ENCODE data around the gene IFT27.
"Not testable (repeated sequence)": the region's sequence is repeated elsewhere in the genome, so short reads cannot be mapped to it uniquely, and the experiment has no call there.

Gene IFT27

DNA sequence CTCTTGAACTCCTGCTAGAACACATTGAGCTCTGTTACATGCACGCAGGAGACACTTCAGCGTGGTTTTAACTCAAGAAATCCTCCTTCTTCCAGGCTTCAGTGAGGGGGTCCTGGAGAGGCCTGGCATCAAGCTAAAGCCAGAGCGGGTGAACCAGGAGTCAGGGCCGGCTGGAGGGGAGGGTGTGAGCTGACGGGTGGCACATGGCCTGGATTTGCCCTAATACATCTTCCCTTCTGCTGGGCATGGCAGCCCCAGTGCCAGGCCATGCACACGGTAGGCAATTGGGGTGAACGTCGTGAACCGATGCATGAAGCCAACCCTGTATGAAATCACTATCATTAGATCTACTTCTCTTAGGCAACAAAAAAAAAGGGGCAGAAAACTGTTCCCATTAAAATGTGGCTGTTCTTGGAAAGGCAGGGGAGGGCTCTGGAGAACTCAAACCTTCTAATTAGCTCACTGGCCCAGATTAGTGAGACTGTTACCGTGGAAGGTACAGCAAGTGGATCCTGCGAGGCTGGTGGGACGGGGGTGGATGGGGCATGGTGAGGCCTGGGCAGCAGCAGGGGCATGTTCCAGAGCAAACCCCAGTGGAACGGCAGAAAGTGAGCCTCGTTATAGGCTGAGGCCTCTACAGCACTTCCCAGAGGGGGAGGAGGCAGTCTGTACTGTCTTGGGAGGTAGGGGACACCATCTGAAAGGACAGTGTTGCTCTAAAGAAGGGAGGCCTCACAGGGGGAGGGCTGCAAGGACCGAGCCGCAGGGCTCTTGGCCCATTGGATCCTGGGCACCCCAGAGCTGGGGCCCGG is 10.6 kb downstream of the IFT27 start:
- DNase-seq (ENCODE audit: low read depth), result no peak

DNA sequence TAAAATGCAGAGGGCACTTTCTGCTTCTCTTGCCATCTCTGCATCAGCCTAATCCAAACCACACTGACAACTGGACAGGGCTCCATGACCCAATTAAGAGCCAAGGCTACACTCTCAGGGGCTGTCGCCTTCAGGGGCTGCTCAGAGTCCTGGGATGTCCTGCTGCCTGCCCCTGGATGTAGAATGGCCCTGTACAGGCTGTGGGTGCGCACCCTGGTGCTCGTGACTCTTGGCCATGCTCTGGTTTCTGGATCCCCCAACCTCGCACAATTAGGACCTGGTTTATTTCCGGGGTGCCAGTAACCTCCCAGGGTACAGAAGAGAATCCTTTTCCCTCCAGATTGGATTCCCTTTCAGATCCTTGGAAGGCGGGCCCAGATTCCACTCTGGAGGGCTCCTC is 11.3 kb downstream of the IFT27 start:
- no peak for DNase-seq (ENCODE audit: low read depth)

DNA sequence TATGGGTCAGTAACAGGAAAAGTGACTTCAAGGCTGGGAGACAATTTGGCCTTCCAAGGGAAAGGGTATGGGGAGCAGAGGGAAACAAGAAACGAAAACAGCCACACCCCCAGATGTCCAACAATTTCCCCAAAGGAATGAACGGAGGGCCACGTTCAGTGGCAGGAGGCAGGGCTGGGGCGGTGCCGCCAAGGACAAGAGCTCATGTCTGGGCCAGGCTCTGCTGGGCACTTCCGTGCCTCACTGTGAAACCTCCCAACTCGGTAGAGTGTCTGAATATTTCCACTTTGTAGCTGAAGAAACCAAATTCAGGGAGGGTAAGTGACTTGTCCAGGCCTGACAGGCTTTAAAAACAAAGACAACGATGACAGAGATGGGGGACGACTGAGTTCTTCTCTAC is 11.9 kb downstream of the IFT27 start:
- no peak for DNase-seq (ENCODE audit: low read depth)

DNA sequence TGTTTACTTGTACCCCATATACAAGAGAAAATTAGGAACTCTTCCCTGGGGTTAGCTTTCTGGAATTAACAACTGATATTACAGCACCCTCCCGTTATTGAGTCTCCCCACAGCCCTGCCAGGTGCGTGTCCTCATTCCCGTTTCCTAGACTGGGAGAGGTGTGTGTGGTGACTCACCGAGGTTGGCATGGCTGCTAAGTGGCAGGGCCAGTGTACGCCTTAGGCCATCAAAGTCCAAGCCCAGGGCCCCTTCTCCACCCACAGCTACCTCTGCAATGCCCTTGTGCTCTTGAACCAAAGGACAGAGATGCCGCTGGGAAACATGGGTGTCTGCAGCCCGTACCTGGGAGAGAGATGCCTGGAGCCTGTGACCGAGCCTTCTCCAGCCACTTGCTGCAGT is 12.3 kb downstream of the IFT27 start:
- no peak for DNase-seq (ENCODE audit: low read depth)

DNA sequence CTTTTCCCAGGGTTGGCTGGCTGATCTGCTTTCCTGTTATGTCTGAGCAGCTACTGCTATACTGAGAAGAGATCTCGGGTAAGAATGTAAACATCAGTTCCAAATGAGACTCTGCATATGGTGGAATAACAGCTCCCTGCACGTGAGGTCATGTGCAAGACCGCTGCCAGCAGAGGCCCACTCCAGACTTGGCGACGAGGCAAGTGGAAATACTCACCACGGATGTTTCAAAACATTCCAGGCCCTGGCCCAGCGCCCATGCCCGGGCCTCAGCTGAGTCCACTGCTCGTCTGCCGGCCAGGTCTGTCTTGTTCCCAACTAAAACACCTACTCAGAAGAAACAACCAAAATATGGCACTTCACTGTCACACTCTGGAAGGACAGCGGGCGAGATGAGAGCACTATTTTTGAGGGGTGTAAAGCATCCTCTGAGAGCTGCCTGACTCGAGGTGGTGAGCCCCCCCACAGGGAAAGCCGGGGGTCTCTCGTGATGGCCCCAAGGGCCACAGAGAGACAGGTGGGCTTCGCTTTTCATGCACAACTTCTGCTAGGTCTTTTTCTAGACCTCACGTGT is 13.1 kb downstream of the IFT27 start:
- peak; percentile 84 for DNase-seq (ENCODE audit: low read depth)

DNA sequence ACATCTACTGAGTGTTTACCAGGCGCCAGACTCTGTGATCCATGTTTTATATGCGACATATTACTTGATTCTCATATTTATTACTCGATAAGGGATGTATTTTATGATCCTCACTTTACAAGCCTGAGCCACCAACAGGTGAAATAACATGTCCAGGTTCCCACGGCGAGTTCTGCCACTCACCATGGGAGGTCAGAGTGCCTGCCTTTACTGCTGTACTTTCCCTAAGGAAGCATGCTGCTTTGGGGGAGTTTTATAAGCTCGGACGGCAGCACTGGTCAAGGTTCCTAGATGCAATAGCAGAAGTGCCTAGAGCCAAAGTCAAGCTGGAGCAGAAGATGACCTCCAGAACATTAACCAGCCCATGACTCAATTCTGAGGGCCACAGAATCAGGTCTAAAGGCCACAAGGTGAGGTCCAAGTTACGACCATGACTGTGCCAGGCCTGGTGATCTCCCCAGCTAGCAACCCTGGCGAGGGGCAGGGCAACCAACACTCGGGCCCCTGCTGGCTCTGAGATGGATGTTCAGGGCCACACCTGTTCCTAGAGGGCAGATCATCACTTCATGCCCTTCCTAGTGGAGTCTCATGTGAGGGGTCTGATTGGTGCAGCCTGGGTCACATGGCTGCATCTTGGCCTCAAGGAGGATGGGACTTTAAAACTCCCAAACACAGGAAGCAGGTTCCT is 14.2 kb downstream of the IFT27 start:
- DNase-seq (ENCODE audit: low read depth), result no peak

DNA sequence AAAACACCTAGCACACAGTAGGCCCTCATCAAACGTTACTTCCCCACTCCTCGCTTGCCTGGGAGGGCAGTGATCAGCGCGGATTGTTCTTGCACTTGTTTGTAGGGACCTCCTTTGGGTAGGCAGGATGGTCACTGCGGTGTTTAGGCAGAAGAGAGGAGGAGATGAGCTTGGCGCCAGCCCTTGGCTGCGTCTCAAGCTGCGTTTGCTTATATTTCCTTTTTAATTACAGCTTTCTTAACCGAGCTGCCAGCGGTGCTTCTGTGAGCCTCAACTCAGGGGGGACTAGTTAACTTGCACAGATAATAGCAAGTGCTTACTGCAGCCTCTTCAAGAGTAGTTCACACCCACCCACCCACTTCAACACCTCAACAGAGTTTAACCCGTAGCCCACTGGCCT is 15.1 kb downstream of the IFT27 start:
- no peak for DNase-seq (ENCODE audit: low read depth)

DNA sequence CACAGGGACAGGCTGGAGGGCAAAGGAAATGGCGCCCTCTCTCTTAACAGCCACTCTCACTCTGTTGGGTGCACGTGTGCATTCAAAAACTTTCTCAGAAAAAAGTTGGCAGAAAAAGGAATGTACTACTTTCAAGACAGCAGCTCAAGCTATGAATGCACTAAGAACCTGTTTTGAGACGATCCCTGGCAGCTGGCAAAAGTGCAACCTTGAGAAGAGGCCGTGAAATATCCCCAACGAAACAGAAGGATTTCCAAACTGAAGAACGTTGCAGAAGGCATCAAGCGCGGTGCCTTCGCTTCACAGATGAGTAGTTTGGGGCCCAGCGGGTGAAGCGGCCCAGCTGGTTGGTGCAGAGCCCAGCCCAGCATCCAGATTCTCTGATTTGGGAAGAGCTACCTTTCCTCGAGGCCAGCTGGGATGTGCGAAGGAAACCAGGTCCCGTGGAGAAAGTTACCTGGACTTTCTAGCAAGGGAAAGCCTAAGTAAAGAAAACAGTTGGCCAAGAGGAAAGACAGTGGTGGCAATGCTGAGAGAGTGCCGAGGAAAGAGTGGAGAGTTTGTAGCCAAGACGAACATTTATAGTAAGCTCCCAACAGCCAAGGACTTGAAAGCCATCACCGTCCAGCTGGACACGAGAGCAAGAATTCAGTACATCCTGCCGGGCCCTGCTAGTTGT is 16.3 kb downstream of the IFT27 start:
- no peak for DNase-seq (ENCODE audit: low read depth)

DNA sequence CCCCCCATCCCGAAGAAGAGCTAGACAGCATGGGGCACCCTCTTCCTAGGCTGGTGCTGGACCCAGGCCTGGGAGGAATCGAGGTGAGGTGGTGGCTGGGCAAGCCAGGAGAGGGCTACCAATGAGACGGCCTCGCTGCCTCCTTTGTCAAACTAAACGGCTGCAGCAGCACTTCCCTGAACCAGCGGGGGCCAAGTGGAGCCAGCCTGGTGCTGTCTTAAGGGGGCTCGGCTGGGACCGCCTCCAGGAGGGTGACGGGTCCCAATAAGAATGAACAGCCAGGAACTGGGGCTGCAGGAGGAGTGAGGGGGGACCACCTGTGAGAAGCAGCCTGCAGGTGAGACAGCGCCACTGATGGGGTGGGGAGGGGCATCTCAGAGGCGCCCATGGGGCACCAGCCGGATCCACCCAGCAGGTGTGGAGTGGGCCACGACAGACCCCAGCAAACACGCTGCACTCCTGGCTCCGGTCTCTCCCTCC is 17.1 kb downstream of the IFT27 start:
- DNase-seq (ENCODE audit: low read depth), result no peak

DNA sequence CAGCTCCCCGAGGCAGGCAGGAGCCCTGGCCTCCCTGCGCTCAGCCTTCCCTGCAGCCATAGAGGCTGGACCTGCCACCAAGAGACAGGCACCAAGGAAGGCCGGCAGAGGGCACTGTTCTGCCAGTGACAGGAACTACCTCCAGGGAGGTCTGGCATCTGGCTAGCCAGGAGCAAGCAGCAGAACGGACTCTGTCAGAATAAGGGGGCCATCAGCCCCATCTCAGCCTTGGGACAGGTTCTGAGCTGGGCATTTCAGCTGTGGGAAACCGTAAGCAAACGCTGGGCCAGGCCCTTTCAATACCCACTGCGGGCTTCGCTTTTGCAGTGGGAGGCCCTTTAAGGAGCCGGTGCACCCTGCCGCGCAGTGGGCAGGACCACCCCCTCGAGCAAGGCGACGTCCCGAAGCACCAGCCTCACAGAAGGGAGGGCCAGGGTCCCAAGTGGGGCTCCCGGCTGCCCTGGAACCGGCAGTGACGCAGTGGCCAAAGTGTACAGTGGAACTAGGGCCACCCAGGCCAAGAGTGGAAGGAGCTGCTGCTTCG is 18.2 kb downstream of the IFT27 start:
- DNase-seq (ENCODE audit: low read depth), result peak; percentile 60

DNA sequence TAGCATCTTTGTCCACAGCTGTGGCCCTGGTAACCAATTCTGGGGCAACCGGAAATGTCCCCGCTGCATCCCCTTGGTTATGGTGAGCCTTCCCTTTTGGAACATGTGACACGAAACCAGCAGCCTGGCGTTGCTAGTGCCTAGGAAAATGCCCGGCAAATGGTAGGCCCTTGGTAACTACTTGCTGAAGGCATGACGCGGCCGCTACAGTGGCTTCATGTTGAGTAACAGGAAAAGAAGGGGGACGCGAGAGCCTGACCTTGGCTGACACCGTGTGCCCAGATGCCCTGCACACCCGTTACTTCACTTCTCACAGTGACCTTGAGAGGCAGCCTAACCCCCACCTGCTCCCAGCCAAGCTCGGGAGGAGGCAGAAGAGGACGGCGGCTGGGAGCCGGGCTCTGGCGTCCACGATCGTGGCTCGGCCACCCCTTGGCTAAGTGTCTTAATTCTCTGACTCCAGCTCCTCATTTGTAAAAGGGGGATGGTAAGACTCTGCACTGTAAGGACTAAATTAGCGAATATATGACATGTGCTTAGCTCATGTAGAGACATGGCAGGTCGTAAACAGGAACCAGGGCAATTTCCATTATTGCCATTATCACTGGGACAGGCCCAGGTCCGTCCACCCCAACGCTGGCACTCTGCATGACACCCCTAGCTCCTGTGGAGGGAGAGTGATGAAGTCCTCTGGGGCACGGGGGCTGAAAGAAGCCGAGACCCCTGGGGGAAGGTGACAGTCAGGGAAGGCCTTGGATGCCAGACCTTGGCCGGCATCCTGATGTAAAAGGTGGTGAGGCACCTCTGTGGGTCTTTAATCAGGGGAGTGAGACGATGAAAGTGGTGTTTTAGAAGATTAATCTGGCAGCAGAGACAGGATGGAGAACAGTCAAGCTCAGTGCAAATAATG is 18.9 kb downstream of the IFT27 start:
- no peak for DNase-seq (ENCODE audit: low read depth)

DNA sequence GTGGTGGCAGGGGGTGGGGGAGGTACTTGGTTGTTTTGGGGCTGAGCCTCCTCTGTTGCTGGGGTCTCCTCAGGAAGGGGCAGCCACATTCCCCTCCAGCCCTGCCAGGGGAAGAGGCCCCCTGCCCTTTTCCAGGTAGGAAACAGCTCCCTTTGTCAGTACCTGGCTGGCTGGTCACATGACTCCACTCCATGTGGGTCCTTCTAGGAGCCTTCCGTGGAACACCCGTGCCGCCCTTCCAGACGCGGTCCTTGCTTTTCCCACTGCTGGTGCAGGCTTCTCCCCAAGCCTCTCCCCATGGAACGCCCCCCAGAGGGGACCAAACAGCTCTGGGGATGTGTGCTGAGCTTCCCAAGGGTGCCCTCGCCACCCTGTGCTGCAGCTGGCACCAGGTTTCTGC is 19.9 kb downstream of the IFT27 start:
- no peak for DNase-seq (ENCODE audit: low read depth)

DNA sequence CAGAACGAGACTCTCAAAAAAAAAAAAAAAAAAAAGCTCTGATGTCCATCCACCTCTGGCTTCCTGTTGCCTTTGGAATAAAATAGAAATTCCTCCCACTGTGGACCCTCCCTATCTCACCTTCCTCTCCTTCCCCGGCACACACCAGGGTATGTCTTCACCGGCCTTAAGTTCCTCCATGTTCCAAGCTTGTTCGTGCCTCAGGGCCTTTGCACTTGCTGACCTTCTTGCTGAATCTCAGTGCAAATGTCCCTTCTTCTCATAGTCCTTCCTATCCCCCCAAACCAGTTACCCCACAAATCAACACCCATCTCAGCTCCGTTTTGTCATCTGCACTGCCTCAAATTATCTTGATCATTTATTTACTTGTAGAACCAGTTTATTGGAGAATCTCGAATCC is 20.6 kb downstream of the IFT27 start:
- DNase-seq (ENCODE audit: low read depth), result no peak

DNA sequence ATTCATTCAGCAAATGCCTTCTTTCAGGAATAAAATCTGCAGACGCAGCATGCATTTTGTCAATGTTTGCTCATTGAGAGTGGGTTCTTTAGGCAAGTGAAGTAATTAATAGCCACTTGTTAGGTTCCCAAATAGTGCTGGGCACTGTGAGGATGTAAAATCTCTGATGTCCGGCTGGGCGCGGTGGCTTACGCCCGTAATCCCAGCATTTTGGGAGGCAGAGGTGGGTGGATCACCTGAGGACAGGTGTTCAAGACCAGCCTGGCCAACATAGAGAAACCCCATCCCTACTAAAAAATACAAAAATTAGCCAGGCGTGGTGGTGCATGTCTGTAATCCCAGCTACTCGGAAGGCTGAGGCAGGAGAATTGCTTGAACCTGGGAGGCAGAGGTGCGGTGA is 21.0 kb downstream of the IFT27 start:
- DNase-seq (ENCODE audit: low read depth), result not testable (repeated sequence)

DNA sequence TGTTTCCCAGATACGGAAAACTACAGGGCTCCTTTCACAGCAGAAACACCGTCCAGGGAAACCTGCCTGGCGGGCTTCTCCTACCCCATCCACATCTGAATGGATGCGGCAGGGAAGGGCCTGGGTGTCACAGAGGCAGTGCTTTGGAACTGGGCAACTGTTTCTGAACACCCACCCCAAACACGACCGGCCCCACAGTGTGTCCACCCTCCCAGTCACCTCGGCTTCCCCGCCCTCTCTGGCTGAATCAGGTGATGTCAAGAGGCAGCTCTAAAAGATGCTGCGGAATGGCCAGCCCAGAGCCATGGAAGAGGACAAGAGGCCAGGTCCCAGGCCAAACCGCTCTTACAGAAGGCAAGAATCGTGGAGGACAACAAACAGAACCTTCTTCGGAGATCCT is 22.0 kb downstream of the IFT27 start:
- no peak for DNase-seq (ENCODE audit: low read depth)

DNA sequence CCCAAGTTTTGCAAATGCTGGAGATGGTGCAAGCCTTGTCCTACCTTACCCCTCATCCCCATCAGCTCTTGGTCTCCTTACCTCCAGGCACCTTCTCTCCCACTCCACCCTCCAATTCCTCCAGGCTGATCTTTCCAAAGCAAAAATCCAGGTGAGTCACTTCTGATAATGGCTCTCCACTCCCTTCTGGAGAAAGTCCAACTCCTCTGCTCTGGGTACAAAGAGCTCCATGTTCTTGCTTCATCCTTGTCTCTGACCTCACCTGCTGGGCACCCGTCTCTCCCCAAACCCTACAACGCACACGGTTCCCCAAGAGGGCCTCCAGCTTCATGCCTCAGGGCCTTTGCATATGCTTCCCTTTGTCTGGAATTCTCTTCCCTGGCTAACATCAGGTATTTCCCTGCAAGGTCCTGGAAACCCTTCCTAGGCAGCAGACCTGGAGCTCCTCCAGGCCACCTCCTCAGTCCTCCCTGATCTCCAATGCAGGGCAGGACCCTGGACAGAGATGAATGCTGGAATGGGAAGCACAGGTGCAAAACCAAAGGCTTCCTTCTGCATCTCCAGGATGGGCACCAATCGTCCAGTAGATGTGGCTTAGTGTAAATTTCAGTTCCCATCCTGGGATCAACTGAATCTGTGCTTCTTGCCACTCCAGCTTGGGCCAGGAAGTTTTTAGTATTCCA is 22.7 kb downstream of the IFT27 start:
- no peak for DNase-seq (ENCODE audit: low read depth)

DNA sequence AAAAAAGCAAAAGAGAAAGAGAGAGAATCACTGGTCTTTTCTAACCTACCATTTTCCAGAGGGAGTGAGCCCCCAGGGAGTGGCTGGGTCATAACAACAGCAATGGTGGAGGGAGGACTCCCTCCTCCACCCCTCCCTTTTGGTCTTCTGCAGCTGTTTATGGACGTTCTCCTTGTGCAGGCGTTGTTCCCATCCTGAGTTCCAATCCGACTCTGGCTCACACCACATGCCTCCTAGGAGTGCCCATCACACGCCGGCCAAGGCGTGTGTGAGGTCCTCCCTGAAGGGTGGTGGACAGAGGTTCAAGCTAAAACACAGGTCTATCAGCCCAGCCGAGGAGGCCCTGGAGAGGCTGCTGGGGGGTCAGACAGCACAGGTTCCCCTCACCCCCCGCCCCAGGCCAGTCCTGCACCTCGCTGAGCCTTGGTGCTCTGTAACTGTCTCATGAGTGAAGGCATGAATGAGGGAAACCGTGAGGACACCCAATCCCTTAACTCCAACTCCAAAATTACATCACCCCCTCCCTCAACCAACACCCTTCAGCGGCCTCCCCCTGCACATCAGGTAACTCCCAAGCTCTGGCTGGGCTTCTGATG is 29.4 kb downstream of the IFT27 start:
- no peak for DNase-seq (ENCODE audit: low read depth)

DNA sequence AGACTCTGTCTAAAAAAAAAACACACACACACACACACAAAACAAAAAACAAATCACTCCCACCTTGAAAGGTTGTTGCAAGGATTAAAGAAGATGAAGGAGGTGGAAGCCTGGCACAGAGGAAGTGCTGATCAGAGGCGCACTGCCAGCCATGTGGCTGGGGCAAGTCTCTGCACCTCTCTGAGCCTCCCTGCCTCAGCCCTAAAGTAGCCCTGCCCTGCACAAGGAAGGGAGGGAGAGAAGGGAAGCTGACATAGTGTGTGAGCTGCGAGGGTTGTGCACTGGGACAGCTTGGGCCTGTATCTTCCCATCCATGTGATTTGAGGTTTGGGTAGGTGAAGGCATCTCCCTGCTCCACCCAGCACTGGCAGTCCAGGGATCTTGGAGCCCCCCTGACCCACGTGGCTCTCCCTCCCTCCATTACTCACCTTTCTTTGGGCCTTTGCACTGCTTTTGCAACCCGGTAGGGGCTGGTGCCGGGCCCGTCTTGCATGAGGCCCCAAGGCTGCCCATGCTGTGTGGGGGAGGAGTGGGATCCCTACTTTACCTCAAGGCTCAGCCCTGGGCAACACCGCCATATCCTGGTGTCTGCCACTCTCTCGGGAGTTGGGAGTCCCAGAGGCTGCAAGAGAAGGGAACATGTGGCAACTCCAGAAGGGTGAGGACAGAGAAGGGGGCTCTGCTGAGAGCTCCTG is 30.5 kb downstream of the IFT27 start:
- DNase-seq (ENCODE audit: low read depth), result no peak

DNA sequence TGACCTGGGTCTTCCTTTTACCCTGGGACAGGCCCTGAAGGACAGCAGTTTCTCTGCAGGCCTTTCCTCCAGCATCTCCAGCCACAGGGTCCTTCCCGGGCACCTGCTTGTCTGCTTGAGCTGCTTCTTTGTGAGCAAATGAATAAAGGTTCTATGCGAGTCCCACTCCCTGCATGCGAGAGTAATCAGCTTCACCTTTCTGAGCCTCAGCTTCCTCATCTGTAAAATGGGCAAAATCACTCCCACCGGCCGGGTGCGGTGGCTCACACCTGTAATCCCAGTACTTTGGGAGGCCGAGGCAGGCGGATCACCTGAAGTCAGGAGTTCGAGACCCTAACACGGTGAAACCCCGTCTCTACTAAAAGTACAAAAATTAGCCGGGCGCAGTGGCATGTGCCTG is 31.1 kb downstream of the IFT27 start:
- DNase-seq (ENCODE audit: low read depth), result no peak

DNA sequence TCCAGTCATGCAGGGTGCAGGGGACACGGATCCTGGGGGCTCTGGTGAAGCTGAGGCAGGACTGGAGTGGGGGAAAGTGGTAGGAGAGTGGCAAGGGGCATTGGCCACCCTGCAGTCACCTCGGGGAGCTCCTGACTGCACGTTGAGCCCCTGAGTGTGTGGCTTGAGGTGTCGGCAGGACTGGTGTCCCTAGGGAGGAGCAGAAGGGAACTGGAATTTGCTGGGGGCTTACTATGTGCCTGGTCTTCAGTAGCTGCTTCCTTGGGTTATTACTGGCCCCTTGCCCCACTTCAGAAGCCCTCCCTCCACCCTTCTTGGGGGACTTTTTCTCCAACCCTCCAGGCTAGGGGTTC is 31.5 kb downstream of the IFT27 start:
- no peak for DNase-seq (ENCODE audit: low read depth)

Measured in fibroblast of gingiva (primary cell).